Sigmoid colon (tissue), 4 donors: Measurements from ENCODE around the gene DSCAML1.

Experiments
- EP300 ChIP-seq, 4 donors: sonication (generic); formaldehyde crosslinking; IDR thresholded peaks; one replicate each; pipeline ENCODE4 v1.6.1; 2017; ENCODE audit warnings: antibody characterized with exemption in 4 of 4
- POLR2A ChIP-seq, 2 donors: fragments of 450-650 bp; IDR thresholded peaks; one replicate each; pipeline ENCODE4 v1.6.1; 2016; ENCODE audit warnings: antibody characterized with exemption in 2 of 2, mild to moderate bottlenecking in 2 of 2, moderate library complexity in 2 of 2
- POLR2AphosphoS5 ChIP-seq, 4 donors: sonication (generic); formaldehyde crosslinking; IDR thresholded peaks; one replicate each; pipeline ENCODE4 v1.6.1; 2017; ENCODE audit warnings: antibody characterized with exemption in 4 of 4
- TF ChIP-seq, protein P1 (sequence below), 4 experiments: fragments of 450-650 bp in 3 of 4; fragments of 200-600 bp in 1 of 4; IDR thresholded peaks; one replicate each; pipeline ENCODE4 v1.5.1; 2016 to 2019; ENCODE audit warnings: antibody characterized with exemption in 4 of 4, mild to moderate bottlenecking in 3 of 4, moderate library complexity in 2 of 4

DNA sequence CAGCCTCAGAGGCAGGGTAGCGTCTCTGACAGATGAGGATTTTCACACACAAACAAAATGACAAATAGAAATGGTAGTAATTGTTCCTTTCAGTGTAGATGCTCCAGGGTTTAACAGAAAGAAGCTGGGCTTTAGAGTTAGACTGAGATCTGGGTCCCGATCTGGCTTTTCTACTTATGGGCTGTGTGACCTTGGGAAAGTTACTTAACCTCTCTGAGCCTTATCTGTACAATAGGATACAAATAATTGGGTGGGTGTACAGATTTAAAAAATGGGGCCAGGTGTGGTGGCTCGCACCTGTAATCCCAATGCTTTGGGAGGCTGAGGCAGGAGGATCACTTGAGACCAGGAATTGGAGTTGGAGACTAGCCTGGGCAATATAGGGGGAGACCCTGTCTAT lies 264.4 kb downstream of the DSCAML1 start:
- TF ChIP-seq, protein P1, sequence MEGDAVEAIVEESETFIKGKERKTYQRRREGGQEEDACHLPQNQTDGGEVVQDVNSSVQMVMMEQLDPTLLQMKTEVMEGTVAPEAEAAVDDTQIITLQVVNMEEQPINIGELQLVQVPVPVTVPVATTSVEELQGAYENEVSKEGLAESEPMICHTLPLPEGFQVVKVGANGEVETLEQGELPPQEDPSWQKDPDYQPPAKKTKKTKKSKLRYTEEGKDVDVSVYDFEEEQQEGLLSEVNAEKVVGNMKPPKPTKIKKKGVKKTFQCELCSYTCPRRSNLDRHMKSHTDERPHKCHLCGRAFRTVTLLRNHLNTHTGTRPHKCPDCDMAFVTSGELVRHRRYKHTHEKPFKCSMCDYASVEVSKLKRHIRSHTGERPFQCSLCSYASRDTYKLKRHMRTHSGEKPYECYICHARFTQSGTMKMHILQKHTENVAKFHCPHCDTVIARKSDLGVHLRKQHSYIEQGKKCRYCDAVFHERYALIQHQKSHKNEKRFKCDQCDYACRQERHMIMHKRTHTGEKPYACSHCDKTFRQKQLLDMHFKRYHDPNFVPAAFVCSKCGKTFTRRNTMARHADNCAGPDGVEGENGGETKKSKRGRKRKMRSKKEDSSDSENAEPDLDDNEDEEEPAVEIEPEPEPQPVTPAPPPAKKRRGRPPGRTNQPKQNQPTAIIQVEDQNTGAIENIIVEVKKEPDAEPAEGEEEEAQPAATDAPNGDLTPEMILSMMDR (IDR thresholded peaks at IDR 0.05): no peak
- TF ChIP-seq POLR2A (IDR thresholded peaks at IDR 0.05): no peak
- TF ChIP-seq EP300 (IDR thresholded peaks at IDR 0.05): no peak
- TF ChIP-seq POLR2AphosphoS5 (IDR thresholded peaks at IDR 0.05): no peak
